ENCODE results near the gene SLC25A42.

SLC25A42 gene

DNA sequence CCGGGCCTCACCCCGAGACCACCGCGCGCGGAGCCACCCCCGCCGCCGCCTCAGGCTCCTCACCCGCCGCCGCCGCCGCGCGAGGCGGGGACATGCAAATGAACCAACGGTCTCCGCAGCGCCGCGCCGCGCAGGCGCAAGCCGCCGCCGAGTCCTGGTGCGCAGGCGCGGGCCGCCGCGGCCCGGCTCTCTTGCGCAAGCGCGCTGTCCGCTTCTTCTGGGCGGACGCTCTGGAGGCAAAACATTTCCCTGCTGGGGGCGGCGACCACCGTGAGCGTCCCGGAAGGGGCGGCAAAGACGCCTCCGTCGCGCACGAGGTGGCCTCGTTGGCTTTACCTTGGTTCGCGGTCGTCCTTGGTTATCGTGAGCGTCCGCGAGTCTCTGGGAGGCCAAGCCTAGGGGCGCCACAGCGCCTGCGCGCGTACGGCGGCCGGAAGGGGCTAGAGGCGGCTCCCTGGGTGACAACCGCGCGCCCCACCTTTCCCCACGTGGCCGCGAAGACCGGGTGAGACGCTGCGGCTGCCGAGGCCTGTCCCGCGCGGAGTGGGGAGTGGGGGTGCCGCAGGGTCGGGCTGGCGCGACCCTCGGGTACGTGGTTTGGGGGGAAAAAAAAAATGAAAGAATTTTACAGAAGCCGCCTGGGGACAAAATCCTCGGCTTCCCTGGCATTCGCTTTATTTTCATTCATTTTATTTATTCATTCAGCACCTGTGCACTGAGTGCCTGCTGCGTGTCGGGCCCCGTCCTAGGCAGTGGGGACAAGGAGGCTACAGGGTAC, 30.2 kb upstream of the SLC25A42 start, which contains the start of the genes ARMC6 and SUGP2:
ARMC6 (plus strand) TSS at position 178 of the 778 bp plus-strand sequence. CDS start 607 bp downstream, outside the sequence.
SUGP2 (minus strand) TSS at position 92 of the 778 bp plus-strand sequence. CDS start 2,446 bp downstream, outside the sequence.
- no peak for TF ChIP-seq CTCF (IDR thresholded peaks at IDR 0.05; ENCODE audit: low read depth, low read length)
- Histone ChIP-seq H3K4me3 (ENCODE audit: low read depth, low read length) (peak within 1 kb of the TSS; percentile 95), H3K9me3 (ENCODE audit: severe bottlenecking) (peaks cover 4% of the 10 kb centered on the region), H3K27ac (peak within 1 kb of the TSS; percentile 100), H3K36me3 (peaks cover 47% of the 10 kb centered on the region), H3K27me3 (ENCODE audit: insufficient read depth, low read depth, severe bottlenecking) (no peaks in the 10 kb centered on the region)
- DNase-seq, result peak; percentile 85

- Histone ChIP-seq H3K4me3 (ENCODE audit: low read depth, low read length) (peak overlapping the region; percentile 66), H3K27ac (peak overlapping the region; percentile 100), H3K36me3 (peaks cover 41% of the 10 kb centered on the region), H3K9me3 (ENCODE audit: severe bottlenecking) (peaks cover 4% of the 10 kb centered on the region), H3K27me3 (ENCODE audit: insufficient read depth, low read depth, severe bottlenecking) (no peaks in the 10 kb centered on the region)
- DNase-seq, result peak; percentile 82
- TF ChIP-seq CTCF (IDR thresholded peaks at IDR 0.05; ENCODE audit: low read depth, low read length), result no peak
Measured at GRCh38 chr19:19034204-19034624, 29.6 kb upstream of the SLC25A42 start.

DNA sequence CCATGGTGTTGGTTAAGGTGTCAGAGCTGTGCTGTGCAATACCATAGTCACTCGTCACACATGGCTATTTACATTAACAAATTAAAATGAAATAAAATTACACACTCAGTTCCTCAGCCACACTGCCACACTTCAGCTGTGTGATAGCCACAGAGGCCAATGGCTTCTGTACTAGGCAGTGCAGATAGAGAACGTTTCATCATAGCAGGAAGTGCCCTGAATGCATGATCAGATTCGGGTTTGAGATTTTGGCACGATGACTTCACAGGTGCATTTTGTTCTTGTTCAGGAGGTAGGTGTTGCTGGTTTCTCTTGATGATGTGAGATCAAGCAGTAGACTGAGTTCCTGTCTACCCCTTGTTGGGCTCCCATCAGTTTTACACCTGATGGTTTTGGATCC, 23.9 kb upstream of the SLC25A42 start:
- Histone ChIP-seq H3K36me3 (peaks cover 47% of the 10 kb centered on the region), H3K9me3 (ENCODE audit: severe bottlenecking) (peaks cover 4% of the 10 kb centered on the region), H3K27ac (no peak overlapping the region), H3K4me3 (ENCODE audit: low read depth, low read length) (no peak overlapping the region), H3K27me3 (ENCODE audit: insufficient read depth, low read depth, severe bottlenecking) (no peaks in the 10 kb centered on the region)
- DNase-seq, result no peak
- TF ChIP-seq CTCF (IDR thresholded peaks at IDR 0.05; ENCODE audit: low read depth, low read length), result no peak

GRCh38 chr19:19040417-19040816, 23.4 kb upstream of the SLC25A42 start:
- no peak for DNase-seq
- peaks cover 4% of the 10 kb centered on the region for H3K9me3 ChIP-seq (ENCODE audit: severe bottlenecking)
- H3K36me3 ChIP-seq, result peaks cover 49% of the 10 kb centered on the region
- no peaks in the 10 kb centered on the region for H3K27me3 ChIP-seq (ENCODE audit: insufficient read depth, low read depth, severe bottlenecking)
- H3K27ac ChIP-seq, result no peak overlapping the region
- H3K4me3 ChIP-seq (ENCODE audit: low read depth, low read length), result no peak overlapping the region
- no peak for TF ChIP-seq CTCF (IDR thresholded peaks at IDR 0.05; ENCODE audit: low read depth, low read length)

GRCh38 chr19:19042732-19043280, 21.0 kb upstream of the SLC25A42 start:
- no peak for TF ChIP-seq CTCF (IDR thresholded peaks at IDR 0.05; ENCODE audit: low read depth, low read length)
- Histone ChIP-seq H3K9me3 (ENCODE audit: severe bottlenecking) (peaks cover 2% of the 10 kb centered on the region), H3K27ac (no peak overlapping the region), H3K4me3 (ENCODE audit: low read depth, low read length) (no peak overlapping the region), H3K27me3 (ENCODE audit: insufficient read depth, low read depth, severe bottlenecking) (no peaks in the 10 kb centered on the region), H3K36me3 (peaks cover 45% of the 10 kb centered on the region)
- DNase-seq, result no peak
